Panc1 (cell line): Measurements from ENCODE around the gene ISCA2.

ENCODE experiments used
- CTCF ChIP-seq: fragments of 450-650 bp; IDR thresholded peaks from 2 replicates; pipeline ENCODE4 v1.5.1; 2017; ENCODE audit warnings: mild to moderate bottlenecking
- POLR2AphosphoS5 ChIP-seq: IDR thresholded peaks from 2 replicates; pipeline ENCODE4 v1.6.1; 2012; ENCODE audit warnings: mild to moderate bottlenecking, low read depth, low read length, moderate library complexity
- REST ChIP-seq, 2 experiments: IDR thresholded peaks; 2 replicates each; pipeline ENCODE4 v1.6.1; 2011 to 2012; ENCODE audit warnings: low read depth in 2 of 2, control low read depth in 1 of 2, low read length in 1 of 2, mild to moderate bottlenecking in 1 of 2, moderate library complexity in 1 of 2; ENCODE audit not compliant: insufficient read depth in 1 of 2

GRCh38 chr14:74510959-74511409, 17.4 kb downstream of the ISCA2 start:
- no peak for TF ChIP-seq CTCF
- no peak for TF ChIP-seq POLR2AphosphoS5
- TF ChIP-seq REST (IDR thresholded peaks at IDR 0.05; ENCODE audit: insufficient read depth in 1 of 2, low read depth in 2 of 2, low read length in 1 of 2), result no peak
